GM12801 (cell line): Measurements from ENCODE around the gene SEMA4D.

Experiments
- CTCF ChIP-seq: IDR thresholded peaks from one replicate; pipeline ENCODE4 v1.5.1; 2011; ENCODE audit warnings: control low read depth; ENCODE audit not compliant: insufficient read length; ENCODE audit errors: extremely low read depth

SEMA4D gene

GRCh38 chr9:89512382-89512781 is 14.5 kb upstream of the SEMA4D start:
- no peak for TF ChIP-seq CTCF

DNA sequence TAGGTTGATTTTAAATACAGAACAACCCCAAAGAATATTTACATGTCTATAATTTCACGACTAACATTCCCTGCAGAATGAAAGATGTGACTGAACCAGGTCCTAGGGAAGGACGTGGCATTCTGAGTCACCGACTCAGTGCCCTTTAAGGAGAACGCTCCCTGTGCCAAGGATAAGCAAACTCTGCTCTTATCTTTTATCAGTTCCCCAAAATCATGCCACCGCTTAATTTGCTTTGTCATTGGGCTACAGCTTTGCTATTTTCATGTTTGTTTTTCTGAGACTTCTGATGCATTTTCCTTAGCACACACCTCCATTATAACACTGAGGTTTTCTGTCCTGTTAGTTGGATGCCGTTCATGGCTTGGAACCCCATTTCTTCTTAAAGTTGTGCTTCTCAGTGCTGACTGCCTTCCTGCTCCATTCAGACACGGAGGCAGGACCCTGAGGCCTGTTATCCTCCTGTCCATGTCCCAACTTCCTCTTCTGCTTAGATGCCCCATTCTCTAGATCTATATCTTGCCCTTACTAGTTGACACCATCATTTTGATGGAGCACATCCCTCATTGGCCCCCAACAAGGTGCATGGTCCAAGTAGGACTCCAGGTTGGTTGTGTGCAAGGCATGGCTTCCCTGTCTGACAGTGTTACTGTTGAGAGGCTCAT is 11.2 kb upstream of the SEMA4D start:
- TF ChIP-seq CTCF: no peak

DNA sequence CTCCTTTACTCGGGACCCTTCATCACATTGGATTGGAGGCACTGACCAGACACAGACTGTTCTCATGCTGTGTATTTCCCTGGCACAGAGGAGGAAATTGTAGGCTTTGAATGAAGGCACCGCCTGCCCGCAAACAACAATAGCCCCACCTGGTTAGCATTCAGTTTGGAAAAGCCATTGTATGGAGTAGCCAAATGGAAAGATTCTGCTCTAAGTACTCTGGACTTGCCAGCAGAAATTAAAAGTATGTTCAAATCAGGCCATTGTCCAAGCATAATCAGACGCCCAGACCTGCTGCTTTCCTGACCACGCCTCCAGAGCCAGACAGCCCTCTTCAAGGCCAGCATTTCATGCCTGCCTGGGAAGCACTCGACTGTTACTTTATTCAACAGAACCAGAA is 8.0 kb upstream of the SEMA4D start:
- TF ChIP-seq CTCF: no peak

GRCh38 chr9:89505048-89505447 is 7.1 kb upstream of the SEMA4D start:
- no peak for TF ChIP-seq CTCF

- no peak for TF ChIP-seq CTCF
Measured at GRCh38 chr9:89502671-89503070, 4.8 kb upstream of the SEMA4D start.

DNA sequence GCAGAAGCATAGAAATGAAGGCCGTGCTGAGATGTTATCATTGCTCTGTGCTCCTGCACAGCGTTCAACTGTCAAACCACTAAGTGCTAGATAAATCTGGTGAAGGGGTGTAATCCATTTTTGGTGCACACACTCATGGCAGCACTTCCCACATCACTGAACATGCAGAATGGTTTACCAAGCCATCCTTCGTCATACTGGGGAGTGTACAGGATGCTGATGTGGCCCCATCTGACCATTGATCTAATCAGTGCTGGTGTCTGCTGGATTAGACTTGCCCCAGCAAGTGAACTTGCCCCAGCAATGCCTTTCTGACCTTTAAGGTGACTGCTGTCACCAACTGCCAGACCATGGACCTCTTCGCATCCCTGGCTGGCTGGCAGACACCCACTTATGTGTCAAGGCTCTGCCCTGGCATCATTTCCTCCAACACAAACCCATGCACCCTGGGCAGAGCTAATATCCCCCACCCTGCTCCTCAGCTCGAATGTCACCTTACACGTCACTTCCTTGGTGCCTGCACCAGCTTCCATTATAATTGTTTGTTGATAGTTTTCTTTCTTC is 4.2 kb upstream of the SEMA4D start:
- no peak for TF ChIP-seq CTCF

DNA sequence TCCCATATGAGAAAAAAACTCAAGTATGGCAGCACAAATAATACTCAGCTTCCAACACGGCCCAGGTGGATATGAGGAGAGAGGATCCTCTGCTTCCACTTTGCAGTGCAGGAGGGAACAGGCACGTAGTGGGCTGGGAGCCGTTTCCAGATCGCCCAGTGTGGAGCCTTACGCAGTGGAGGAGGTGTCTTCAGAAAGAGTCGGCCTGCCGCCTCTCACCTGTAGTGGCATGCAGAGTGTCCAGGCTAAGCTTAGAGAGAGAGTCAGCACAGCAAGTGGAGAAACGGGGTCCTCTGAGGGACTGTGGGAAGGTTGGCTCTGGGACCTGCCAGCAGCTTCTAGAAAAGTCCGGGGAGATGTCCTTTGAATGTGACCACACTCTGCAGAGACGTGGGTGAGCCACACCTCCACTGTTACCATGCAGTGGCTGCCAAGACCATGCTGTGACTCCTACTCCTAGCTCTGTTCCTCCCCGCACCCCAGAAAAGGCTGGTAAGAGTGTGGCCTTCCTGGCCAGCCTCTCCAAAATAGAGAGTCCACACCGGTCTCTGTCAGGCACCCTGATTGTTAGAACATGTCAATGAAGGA is 3.5 kb upstream of the SEMA4D start:
- no peak for TF ChIP-seq CTCF
